ENCODE results near the gene IMMP2L. TPM values are rescaled to one million over a fixed set of nuclear protein-coding genes. Genes with fewer than 3 reads are reported as not detected.

IMMP2L gene
- polyA plus RNA-seq, 2 of the 4 experiments (the other 2 are of a cell fraction): 16.1 to 23.8 TPM

DNA sequence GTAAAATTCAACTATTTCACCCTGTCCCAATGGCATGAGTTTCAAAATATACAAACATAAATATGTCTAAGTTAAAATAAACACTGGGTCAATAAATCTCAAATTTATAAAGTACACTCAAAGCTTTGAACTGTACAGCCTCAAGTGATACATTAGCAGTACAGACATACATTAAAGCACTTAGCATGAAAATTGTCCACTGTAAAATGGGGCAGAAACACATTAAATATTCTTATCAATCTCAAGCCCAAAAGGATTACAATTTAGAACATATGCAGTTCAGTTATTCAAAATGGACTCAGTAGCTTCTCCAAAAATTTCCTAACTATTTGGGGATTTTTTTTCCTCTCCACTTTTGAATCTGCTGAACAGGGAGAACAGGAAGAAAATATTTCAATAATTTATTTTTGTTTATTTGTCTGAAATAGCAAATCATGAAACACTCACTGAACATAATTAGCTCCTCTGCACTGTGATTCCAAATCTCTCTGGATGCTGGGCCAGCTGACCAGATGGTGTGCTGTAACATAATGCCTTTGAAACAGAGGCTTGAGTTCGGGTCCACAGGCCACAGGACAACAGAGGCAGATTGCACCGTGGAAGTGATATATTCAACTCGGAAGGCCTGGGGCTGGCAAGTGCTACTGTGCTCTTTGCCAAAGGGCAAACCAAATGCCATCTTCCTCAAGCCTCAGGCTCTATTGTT lies 720.3 kb downstream of the IMMP2L start:
- ChIA-PET CTCF (no interaction called here), POLR2A (no interaction called here)
- no peak for TF ChIP-seq MYC (IDR thresholded peaks at IDR 0.05; ENCODE audit: borderline replicate concordance, low read length)
- TF ChIP-seq JUN (IDR thresholded peaks at IDR 0.05): no peak
- no peak for TF ChIP-seq JUNB (IDR thresholded peaks at IDR 0.05)
- TF ChIP-seq CEBPB (IDR thresholded peaks at IDR 0.05): no peak
- no peak for TF ChIP-seq EHF (CRISPR knock-in tag; IDR thresholded peaks at IDR 0.05)
- TF ChIP-seq HOXA7 (CRISPR knock-in tag; IDR thresholded peaks at IDR 0.05): no peak
- TF ChIP-seq, protein P1, sequence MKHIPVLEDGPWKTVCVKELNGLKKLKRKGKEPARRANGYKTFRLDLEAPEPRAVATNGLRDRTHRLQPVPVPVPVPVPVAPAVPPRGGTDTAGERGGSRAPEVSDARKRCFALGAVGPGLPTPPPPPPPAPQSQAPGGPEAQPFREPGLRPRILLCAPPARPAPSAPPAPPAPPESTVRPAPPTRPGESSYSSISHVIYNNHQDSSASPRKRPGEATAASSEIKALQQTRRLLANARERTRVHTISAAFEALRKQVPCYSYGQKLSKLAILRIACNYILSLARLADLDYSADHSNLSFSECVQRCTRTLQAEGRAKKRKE (CRISPR knock-in tag; IDR thresholded peaks at IDR 0.05; ENCODE audit: low read depth): no peak
- no peak for TF ChIP-seq TFCP2L1 (CRISPR knock-in tag; IDR thresholded peaks at IDR 0.05)
- TF ChIP-seq GATA3 (IDR thresholded peaks at IDR 0.05; ENCODE audit: borderline replicate concordance): no peak
- FAIRE-seq: no peak
- no peaks in the 10 kb centered on the region for H3K9me3 ChIP-seq
- H3K4me3 ChIP-seq: no peak overlapping the region
- no peaks in the 10 kb centered on the region for H3K4me1 ChIP-seq
- WGBS (ENCODE audit: missing lambda C conversion rate): 52% methylated on average over 3 of the region's 3 CpGs
- no peak for DNase-seq (ENCODE audit: low read depth in 1 of 2, low spot score in 1 of 2)
- ATAC-seq: no peak
- H3K4me2 ChIP-seq: no peak overlapping the region
- H3K27ac ChIP-seq: no peak overlapping the region

DNA sequence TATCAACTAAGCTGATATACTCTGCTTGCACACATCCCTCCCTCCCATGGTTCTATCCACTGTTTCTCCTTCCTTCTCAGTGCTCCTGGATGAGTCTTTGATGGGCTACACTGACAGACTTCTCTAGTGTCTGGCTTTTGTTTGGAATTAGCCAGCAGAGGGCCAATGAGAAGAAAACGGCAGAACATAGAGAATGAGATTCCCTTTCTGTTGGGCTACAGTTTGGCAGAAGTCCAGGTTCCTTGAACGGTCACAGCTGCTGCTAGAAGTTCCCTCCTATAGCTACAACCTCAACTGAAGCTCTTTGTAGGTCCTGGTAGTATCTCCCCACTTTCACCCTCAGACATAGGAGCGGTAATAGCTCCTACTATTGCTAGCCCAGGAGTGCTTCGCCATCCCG lies 722.4 kb downstream of the IMMP2L start:
- H3K4me3 ChIP-seq: no peak overlapping the region
- ChIA-PET POLR2A (no interaction called here), CTCF (interaction anchor here (1.3 kb wide), 1 partner anchor 15 kb away, joined by 3 read pairs; no protein-coding TSS in a partner anchor)
- peak; percentile 56 to 73; a peak in 3 of 6 replicates for ATAC-seq
- H3K4me1 ChIP-seq: no peaks in the 10 kb centered on the region
- no peak overlapping the region for H3K27ac ChIP-seq
- TF ChIP-seq HDAC2 (IDR thresholded peaks at IDR 0.05) (no peak), HOXB13 (CRISPR knock-in tag; IDR thresholded peaks at IDR 0.05; ENCODE audit: low read depth) (no peak), SREBF2 (IDR thresholded peaks at IDR 0.05) (no peak), HOXA7 (CRISPR knock-in tag; IDR thresholded peaks at IDR 0.05) (no peak), MAZ (IDR thresholded peaks at IDR 0.05; ENCODE audit: borderline replicate concordance, low read depth, low read length) (no peak), RNF2 (IDR thresholded peaks at IDR 0.05; ENCODE audit: borderline replicate concordance, low read depth) (no peak), RARB (CRISPR knock-in tag; IDR thresholded peaks at IDR 0.05) (no peak), EHMT2 (IDR thresholded peaks at IDR 0.05; ENCODE audit: low read depth) (no peak), NFE2L2 (conservative IDR thresholded peaks at IDR 0.05; ENCODE audit: low read length) (no peak), NPAS2 (CRISPR knock-in tag; IDR thresholded peaks at IDR 0.05; ENCODE audit: borderline replicate concordance) (no peak), CBX2 (IDR thresholded peaks at IDR 0.05; ENCODE audit: borderline replicate concordance, low read depth) (no peak), KDM1A (IDR thresholded peaks at IDR 0.05; ENCODE audit: low read depth) (no peak), FOSL2 (IDR thresholded peaks at IDR 0.05) (no peak), FOSL2 (CRISPR knock-in tag; IDR thresholded peaks at IDR 0.05) (no peak)
- TF ChIP-seq, protein P2, sequence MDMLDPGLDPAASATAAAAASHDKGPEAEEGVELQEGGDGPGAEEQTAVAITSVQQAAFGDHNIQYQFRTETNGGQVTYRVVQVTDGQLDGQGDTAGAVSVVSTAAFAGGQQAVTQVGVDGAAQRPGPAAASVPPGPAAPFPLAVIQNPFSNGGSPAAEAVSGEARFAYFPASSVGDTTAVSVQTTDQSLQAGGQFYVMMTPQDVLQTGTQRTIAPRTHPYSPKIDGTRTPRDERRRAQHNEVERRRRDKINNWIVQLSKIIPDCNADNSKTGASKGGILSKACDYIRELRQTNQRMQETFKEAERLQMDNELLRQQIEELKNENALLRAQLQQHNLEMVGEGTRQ (IDR thresholded peaks at IDR 0.05): no peak
- TF ChIP-seq, protein P3, sequence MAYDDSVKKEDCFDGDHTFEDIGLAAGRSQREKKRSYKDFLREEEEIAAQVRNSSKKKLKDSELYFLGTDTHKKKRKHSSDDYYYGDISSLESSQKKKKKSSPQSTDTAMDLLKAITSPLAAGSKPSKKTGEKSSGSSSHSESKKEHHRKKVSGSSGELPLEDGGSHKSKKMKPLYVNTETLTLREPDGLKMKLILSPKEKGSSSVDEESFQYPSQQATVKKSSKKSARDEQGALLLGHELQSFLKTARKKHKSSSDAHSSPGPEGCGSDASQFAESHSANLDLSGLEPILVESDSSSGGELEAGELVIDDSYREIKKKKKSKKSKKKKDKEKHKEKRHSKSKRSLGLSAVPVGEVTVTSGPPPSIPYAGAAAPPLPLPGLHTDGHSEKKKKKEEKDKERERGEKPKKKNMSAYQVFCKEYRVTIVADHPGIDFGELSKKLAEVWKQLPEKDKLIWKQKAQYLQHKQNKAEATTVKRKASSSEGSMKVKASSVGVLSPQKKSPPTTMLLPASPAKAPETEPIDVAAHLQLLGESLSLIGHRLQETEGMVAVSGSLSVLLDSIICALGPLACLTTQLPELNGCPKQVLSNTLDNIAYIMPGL (CRISPR knock-in tag; IDR thresholded peaks at IDR 0.05; ENCODE audit: borderline replicate concordance): no peak
- TF ChIP-seq, protein P4, sequence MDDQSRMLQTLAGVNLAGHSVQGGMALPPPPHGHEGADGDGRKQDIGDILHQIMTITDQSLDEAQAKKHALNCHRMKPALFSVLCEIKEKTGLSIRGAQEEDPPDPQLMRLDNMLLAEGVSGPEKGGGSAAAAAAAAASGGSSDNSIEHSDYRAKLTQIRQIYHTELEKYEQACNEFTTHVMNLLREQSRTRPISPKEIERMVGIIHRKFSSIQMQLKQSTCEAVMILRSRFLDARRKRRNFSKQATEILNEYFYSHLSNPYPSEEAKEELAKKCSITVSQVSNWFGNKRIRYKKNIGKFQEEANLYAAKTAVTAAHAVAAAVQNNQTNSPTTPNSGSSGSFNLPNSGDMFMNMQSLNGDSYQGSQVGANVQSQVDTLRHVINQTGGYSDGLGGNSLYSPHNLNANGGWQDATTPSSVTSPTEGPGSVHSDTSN (IDR thresholded peaks at IDR 0.05): no peak
- TF ChIP-seq, protein P5, sequence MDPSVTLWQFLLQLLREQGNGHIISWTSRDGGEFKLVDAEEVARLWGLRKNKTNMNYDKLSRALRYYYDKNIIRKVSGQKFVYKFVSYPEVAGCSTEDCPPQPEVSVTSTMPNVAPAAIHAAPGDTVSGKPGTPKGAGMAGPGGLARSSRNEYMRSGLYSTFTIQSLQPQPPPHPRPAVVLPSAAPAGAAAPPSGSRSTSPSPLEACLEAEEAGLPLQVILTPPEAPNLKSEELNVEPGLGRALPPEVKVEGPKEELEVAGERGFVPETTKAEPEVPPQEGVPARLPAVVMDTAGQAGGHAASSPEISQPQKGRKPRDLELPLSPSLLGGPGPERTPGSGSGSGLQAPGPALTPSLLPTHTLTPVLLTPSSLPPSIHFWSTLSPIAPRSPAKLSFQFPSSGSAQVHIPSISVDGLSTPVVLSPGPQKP (IDR thresholded peaks at IDR 0.05; ENCODE audit: low read depth, low read length): no peak
- TF ChIP-seq, protein P1 (CRISPR knock-in tag; IDR thresholded peaks at IDR 0.05; ENCODE audit: low read depth): no peak
- TF ChIP-seq, protein P6, sequence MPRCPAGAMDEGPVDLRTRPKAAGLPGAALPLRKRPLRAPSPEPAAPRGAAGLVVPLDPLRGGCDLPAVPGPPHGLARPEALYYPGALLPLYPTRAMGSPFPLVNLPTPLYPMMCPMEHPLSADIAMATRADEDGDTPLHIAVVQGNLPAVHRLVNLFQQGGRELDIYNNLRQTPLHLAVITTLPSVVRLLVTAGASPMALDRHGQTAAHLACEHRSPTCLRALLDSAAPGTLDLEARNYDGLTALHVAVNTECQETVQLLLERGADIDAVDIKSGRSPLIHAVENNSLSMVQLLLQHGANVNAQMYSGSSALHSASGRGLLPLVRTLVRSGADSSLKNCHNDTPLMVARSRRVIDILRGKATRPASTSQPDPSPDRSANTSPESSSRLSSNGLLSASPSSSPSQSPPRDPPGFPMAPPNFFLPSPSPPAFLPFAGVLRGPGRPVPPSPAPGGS (IDR thresholded peaks at IDR 0.05): no peak
- no peak for FAIRE-seq
- no peaks in the 10 kb centered on the region for H3K9me3 ChIP-seq
- 49% methylated on average over 5 of the region's 5 CpGs for WGBS (ENCODE audit: missing lambda C conversion rate)
- DNase-seq (ENCODE audit: low read depth in 1 of 2, low spot score in 1 of 2): peak in 1 of 2 experiments; percentile 32
- H3K4me2 ChIP-seq: no peak overlapping the region

All from A549 (cell line).